GM20000 (cell line): Measurements from ENCODE around the gene EOMES.

Source experiments
- DNase-seq: peaks from one replicate; pipeline ENCODE4 v3.0.0; 2012; ENCODE audit warnings: low spot score
- CTCF ChIP-seq: IDR thresholded peaks from 2 replicates; pipeline ENCODE4 v1.5.1; 2012; ENCODE audit warnings: mild to moderate bottlenecking, control low read depth; ENCODE audit errors: extremely low read depth, missing control alignments

EOMES gene

GRCh38 chr3:27726240-27726639 lies 4.1 kb upstream of the EOMES start:
- no peak for TF ChIP-seq CTCF
- DNase-seq, result no peak

GRCh38 chr3:27724459-27725197 lies 2.5 kb upstream of the EOMES start:
- no peak for TF ChIP-seq CTCF

GRCh38 chr3:27723815-27724458 lies 1.8 kb upstream of the EOMES start:
- peak; percentile 13 for DNase-seq
- TF ChIP-seq CTCF, result no peak

More at GRCh38 chr3:27724459-27725197, 2.5 kb upstream of the EOMES start:
- DNase-seq, result no peak

- TF ChIP-seq CTCF, result no peak
- peak; percentile 27 for DNase-seq
Measured at GRCh38 chr3:27723456-27723814, 1.3 kb upstream of the EOMES start.

GRCh38 chr3:27723001-27723445 lies 900 bp upstream of the EOMES start:
- TF ChIP-seq CTCF, result no peak
- DNase-seq, result peak; percentile 20

- TF ChIP-seq CTCF, result peak; percentile 39
- DNase-seq, result peak; percentile 76
Measured at GRCh38 chr3:27720899-27721716, 1.0 kb downstream of the EOMES start.
